Left lung (tissue), 10 donors: ENCODE data around the gene DNAJC6. TPM values are rescaled to one million over a fixed set of nuclear protein-coding genes. Genes with fewer than 3 reads are reported as not detected.

Experiments used
- ATAC-seq: fragments of 200-7000 bp; cut with Tn5 transposase; one replicate; pipeline ENCODE4 v1.9.1; 2020; ENCODE audit warnings: moderate library complexity
- DNase-seq, 4 donors: peaks; one replicate each; pipeline ENCODE4 v3.0.0-alpha.2; 2013 to 2020
- H3K27ac ChIP-seq, 2 donors: fragments of 200-600 bp; sonication (generic) in 1 of 2; one replicate each; pipeline versions ENCODE4 v1.5.0 to v1.8.0; 2020 to 2021
- H3K27me3 ChIP-seq, 2 donors: fragments of 200-600 bp; sonication (generic) in 1 of 2; one replicate each; pipeline versions ENCODE4 v1.5.0 to v1.8.0; 2020 to 2021
- H3K36me3 ChIP-seq, 2 donors: fragments of 200-600 bp; sonication (generic) in 1 of 2; one replicate each; pipeline versions ENCODE4 v1.5.0 to v1.8.0; 2020 to 2021
- H3K4me1 ChIP-seq, 2 donors: fragments of 200-600 bp; one replicate each; pipeline ENCODE4 v1.8.0; 2021
- H3K4me3 ChIP-seq, 2 donors: fragments of 200-600 bp; sonication (generic) in 1 of 2; one replicate each; pipeline versions ENCODE4 v1.5.0 to v1.8.0; 2020 to 2021; ENCODE audit warnings: mild to moderate bottlenecking in 1 of 2
- H3K9me3 ChIP-seq, 2 donors: fragments of 200-600 bp; sonication (generic) in 1 of 2; one replicate each; pipeline versions ENCODE4 v1.5.0 to v1.8.0; 2020 to 2021
- intact Hi-C, 2 donors: fragments of 100-400 bp; cut with DNase I; formaldehyde crosslinking; loops; one replicate each; pipeline versions ENCODE4 v1.11.2 to v1.14.2; 2022
- polyA plus RNA-seq, 6 donors: library from polyadenylated mRNA; unstranded; fragments of 120-200 nt; gene quantifications; one replicate each; pipeline ENCODE4 v1.2.1, GENCODE V29; 2013; ENCODE audit not compliant: insufficient read length in 6 of 6
- total RNA-seq, 2 donors: library from RNA; stranded (reverse); fragmentation: NEBNext Ultra II Directional; extraction: Animal tissue kit (Norgen Biotek cat#: 25700); gene quantifications; one replicate each; pipeline ENCODE4 v1.2.1, GENCODE V29; 2021
- TF ChIP-seq, protein P1 (sequence below), 2 donors: fragments of 200-600 bp; sonication (generic) in 1 of 2; IDR thresholded peaks; one replicate each; pipeline versions ENCODE4 v1.5.0 to v1.8.0; 2021; ENCODE audit warnings: antibody characterized with exemption in 2 of 2
- donor health status: DM: no; HTN: yes; CAD: no.
- donor health status: DM: no; HTN: no; CAD: no.

The DNAJC6 gene
- total and polyA plus RNA-seq, 8 donors: 2.3 to 4.6 (median 2.8) TPM

DNA sequence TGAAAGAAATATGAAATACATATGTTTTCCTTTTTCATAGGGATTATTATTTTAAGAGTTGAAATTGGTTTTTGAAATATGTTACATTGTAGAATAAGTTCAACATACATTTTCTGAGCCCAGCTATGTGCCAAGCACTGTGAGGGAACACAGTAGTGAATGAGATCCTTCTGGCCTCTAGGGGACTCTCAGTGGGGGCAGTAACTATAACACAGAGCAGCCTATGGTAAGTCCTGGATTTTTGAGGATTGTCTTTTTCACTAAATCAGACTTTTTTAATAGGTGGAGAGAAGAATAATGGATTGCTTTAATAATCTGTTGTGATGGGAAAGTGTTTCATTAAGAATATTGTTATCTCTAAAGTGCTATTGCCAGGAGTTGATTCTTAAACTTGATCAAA lies 2.4 kb downstream of the DNAJC6 start:
- Histone ChIP-seq H3K27ac (no peak overlapping the region), H3K36me3 (no peaks in the 10 kb centered on the region), H3K4me3 (no peak overlapping the region), H3K4me1 (peaks cover 2 to 16% of the 10 kb centered on the region in 2 donors), H3K9me3 (no peaks in the 10 kb centered on the region), H3K27me3 (peaks cover 0 to 61% of the 10 kb centered on the region in 2 donors)
- TF ChIP-seq, protein P1, sequence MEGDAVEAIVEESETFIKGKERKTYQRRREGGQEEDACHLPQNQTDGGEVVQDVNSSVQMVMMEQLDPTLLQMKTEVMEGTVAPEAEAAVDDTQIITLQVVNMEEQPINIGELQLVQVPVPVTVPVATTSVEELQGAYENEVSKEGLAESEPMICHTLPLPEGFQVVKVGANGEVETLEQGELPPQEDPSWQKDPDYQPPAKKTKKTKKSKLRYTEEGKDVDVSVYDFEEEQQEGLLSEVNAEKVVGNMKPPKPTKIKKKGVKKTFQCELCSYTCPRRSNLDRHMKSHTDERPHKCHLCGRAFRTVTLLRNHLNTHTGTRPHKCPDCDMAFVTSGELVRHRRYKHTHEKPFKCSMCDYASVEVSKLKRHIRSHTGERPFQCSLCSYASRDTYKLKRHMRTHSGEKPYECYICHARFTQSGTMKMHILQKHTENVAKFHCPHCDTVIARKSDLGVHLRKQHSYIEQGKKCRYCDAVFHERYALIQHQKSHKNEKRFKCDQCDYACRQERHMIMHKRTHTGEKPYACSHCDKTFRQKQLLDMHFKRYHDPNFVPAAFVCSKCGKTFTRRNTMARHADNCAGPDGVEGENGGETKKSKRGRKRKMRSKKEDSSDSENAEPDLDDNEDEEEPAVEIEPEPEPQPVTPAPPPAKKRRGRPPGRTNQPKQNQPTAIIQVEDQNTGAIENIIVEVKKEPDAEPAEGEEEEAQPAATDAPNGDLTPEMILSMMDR (IDR thresholded peaks at IDR 0.05): no peak
- intact Hi-C loops: no loop called here
- ATAC-seq (no peak), DNase-seq (no peak)

DNA sequence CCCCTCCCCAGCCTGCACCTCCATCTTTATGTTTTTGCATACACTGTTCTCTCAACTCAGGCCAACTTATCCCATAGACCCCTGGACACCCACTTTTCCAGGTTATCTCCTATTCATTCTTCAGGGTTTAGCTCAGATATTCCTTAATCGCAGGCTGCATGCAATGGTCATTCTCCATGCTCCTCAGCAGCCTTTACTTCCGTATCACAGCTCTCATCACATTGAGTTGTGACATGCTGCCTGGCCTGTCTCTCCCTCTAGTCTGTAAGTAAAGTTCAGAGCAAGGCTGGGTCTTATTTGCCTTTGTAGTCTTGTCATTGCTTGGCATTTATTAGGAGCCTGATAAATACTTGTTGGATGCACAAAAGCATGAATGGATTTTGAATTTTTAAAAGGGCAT lies 6.9 kb downstream of the DNAJC6 start:
- TF ChIP-seq, protein P1 (IDR thresholded peaks at IDR 0.05): no peak
- H3K4me3 ChIP-seq: no peak overlapping the region

DNA sequence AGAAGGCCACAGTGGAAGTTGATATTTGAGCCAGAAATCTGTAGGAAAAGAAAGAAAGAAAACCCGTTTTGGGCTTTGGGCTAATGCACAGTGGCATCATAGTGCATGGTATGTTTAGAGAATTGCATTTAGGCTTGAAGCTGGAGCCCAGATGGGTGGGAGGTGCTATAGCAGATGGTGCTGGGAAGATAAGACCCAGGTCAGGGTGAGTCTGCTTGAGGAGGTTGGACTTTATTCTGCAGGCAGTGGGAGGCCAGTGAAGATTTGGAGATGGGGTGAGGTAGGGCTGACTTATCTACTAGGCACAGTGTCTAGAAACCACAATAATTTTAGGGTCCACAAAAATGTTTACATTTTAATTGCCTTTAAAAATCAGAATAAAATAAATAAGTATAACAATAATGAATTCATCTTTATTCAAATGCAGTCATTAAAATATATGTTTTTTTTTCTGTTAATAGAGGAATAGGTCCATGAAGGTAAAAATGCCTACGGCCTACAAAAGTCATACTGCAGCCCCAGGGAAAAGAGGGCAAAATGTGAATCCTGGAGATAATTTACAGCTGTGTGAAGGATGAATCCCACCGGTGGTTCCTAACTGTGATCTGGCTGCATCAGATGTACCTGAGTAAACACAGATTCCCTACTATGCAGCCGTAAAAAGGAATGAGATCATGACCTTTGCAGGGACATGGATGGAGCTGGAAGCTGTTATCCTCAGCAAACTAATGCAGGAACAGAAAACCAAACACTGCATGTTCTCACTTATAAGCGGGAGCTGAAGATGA lies 8.7 kb downstream of the DNAJC6 start:
- intact Hi-C loops: no loop called here
- Histone ChIP-seq H3K27me3 (peaks cover 0 to 4% of the 10 kb centered on the region in 2 donors), H3K36me3 (no peaks in the 10 kb centered on the region), H3K4me3 (no peak overlapping the region), H3K9me3 (peaks cover 0 to 9% of the 10 kb centered on the region in 2 donors), H3K27ac (no peak overlapping the region), H3K4me1 (no peaks in the 10 kb centered on the region)
- ATAC-seq (no peak), DNase-seq (no peak)
- TF ChIP-seq, protein P1 (IDR thresholded peaks at IDR 0.05): no peak

More for the DNA sequence above, 6.9 kb downstream of the DNAJC6 start:
- H3K4me1 ChIP-seq: no peaks in the 10 kb centered on the region
- H3K9me3 ChIP-seq: peaks cover 0 to 6% of the 10 kb centered on the region in 2 donors
- H3K27ac ChIP-seq: no peak overlapping the region
- no peaks in the 10 kb centered on the region for H3K36me3 ChIP-seq
- ATAC-seq (no peak), DNase-seq (no peak)
- H3K27me3 ChIP-seq: peaks cover 0 to 20% of the 10 kb centered on the region in 2 donors
- intact Hi-C loops: no loop called here

DNA sequence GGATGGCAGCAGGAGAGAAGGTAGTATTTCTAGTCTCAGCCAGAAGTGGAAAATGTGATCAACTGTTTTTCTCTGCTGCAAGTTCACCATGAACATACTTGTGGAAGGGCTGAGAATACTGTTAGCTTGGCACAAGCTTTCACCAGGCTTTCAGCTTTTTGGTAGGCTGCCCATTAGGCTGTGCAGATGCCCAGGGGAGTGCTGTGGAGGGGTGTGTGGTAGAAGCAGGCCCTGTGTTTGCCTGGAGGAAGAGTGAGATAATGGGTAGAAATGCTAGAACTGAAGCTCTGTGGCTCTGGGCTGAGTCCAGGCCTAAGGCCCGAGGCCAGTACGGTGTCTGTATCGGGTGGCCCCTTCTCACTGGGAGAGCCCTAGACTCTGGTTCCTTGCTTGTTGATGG lies 9.8 kb downstream of the DNAJC6 start:
- ATAC-seq (no peak), DNase-seq (no peak)
- peaks cover 0 to 9% of the 10 kb centered on the region in 2 donors for H3K9me3 ChIP-seq
- no peaks in the 10 kb centered on the region for H3K4me1 ChIP-seq
- TF ChIP-seq, protein P1 (IDR thresholded peaks at IDR 0.05): no peak
- no peak overlapping the region for H3K4me3 ChIP-seq
- no peak overlapping the region for H3K27ac ChIP-seq
- no peaks in the 10 kb centered on the region for H3K36me3 ChIP-seq
- H3K27me3 ChIP-seq: no peaks in the 10 kb centered on the region
- intact Hi-C loops: no loop called here

DNA sequence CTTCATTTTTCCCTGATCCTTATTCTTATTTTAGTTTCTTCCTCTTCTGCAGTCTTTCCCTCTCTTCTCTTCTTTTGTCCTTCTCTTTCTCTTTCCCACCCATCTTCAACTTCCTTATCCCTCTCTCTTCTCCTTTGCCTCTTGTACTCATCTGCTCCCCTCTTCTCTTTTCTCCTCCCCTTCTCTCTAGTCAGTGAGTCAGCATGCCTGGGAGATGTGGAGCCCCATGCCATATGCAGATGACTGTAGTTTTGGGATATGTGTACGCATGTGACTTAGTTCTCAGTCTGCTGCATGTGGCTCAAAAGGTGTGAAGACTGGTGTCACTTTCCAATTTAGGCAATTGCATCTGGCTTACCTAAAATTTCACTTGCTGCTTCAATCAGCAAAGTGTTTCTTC lies 10.4 kb downstream of the DNAJC6 start:
- H3K4me3 ChIP-seq: no peak overlapping the region
- TF ChIP-seq, protein P1 (IDR thresholded peaks at IDR 0.05): no peak
- no peaks in the 10 kb centered on the region for H3K27me3 ChIP-seq
- H3K27ac ChIP-seq: no peak overlapping the region
- ATAC-seq: no peak
- intact Hi-C loops: no loop called here
- peaks cover 0 to 9% of the 10 kb centered on the region in 2 donors for H3K9me3 ChIP-seq
- no peak for DNase-seq
- no peaks in the 10 kb centered on the region for H3K4me1 ChIP-seq
- H3K36me3 ChIP-seq: no peaks in the 10 kb centered on the region
